ENCODE measurements around the gene YIPF4. TPM values are rescaled to one million over a fixed set of nuclear protein-coding genes. Genes with fewer than 3 reads are reported as not detected.

Gene YIPF4
- total RNA-seq, 1 experiment from 2014 or later, result 42.4 TPM

GRCh38 chr2:32231959-32232358, 45.7 kb upstream of the YIPF4 start:
- no peak overlapping the region; the same call in 1 of the 2 replicates for H3K4me2 ChIP-seq
- H3K9me2 ChIP-seq (ENCODE audit: insufficient read depth), result no peaks in the 10 kb centered on the region
- no peak overlapping the region for H3K4me3 ChIP-seq
- H3K4me1 ChIP-seq (replicated peaks; ENCODE audit: insufficient read depth), result peaks cover 9% of the 10 kb centered on the region
- H2AFZ ChIP-seq, result no peak overlapping the region
- no peak overlapping the region for H3K27ac ChIP-seq
- 0 out of 2 replicates have a peak, but pooled peaks cover 2% of the 10 kb centered on the region for H3K9me3 ChIP-seq (ENCODE audit: insufficient read depth, low read depth)
- peaks cover 6% of the 10 kb centered on the region; the same call in 1 of the 2 replicates for H3F3A ChIP-seq (ENCODE audit: insufficient read depth, low read depth)
- intact Hi-C loops (cut with micrococcal nuclease; ENCODE audit: unreplicated experiment), result no loop called here
- no TSS peak for BruUV-seq (replicated peaks)
- H4K20me1 ChIP-seq (ENCODE audit: insufficient read depth), result no peaks in the 10 kb centered on the region
- peak in 1 of 2 experiments; percentile 45 for DNase-seq
- POLR2A ChIA-PET (ENCODE audit: unreplicated experiment), result no interaction called here
- CTCF ChIA-PET, result no interaction called here
- no peaks in the 10 kb centered on the region for H3K27me3 ChIP-seq (ENCODE audit: insufficient read depth, low read depth)
- no peak for TF ChIP-seq CTCF (conservative IDR thresholded peaks at IDR 0.05)
- no peak for TF ChIP-seq EZH2 (IDR thresholded peaks at IDR 0.05; ENCODE audit: low read depth)
- H3K36me3 ChIP-seq (ENCODE audit: low read depth), result no peaks in the 10 kb centered on the region
- no peaks in the 10 kb centered on the region for H3K79me2 ChIP-seq (ENCODE audit: low read depth)

DNA sequence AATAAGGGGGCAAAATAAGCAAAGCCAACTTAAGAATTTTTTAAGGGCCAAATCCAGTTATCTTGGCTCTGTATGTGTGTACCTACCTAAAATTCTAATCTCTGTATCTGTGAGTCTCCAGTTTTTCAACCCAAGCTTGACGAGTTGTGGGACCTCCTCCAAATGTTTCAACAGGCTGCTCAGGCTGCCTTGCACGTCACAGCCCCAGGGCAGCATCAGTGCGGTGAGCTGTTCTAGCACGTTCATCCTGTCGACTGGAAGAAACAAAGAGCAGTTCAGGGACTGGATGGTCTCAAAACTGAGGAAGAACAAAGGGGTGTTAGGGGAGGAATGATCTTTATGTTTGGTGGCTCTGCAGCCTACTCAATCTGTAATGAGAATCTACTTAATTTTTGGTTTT, 42.4 kb upstream of the YIPF4 start:
- Histone ChIP-seq H2AFZ (no peak overlapping the region), H3K4me2 (no peak overlapping the region), H3K79me2 (ENCODE audit: low read depth) (no peaks in the 10 kb centered on the region), H4K20me1 (ENCODE audit: insufficient read depth) (no peaks in the 10 kb centered on the region), H3K9me3 (ENCODE audit: insufficient read depth, low read depth) (0 out of 2 replicates have a peak, but pooled peaks cover 3% of the 10 kb centered on the region), H3K4me1 (replicated peaks; ENCODE audit: insufficient read depth) (peaks cover 9% of the 10 kb centered on the region), H3F3A (ENCODE audit: insufficient read depth, low read depth) (no peaks in the 10 kb centered on the region), H3K4me3 (no peak overlapping the region), H3K27me3 (ENCODE audit: insufficient read depth, low read depth) (no peaks in the 10 kb centered on the region), H3K27ac (no peak overlapping the region), H3K36me3 (ENCODE audit: low read depth) (no peaks in the 10 kb centered on the region), H3K9me2 (ENCODE audit: insufficient read depth) (no peaks in the 10 kb centered on the region)
- ChIA-PET POLR2A (ENCODE audit: unreplicated experiment) (no interaction called here), CTCF (no interaction called here)
- intact Hi-C loops (cut with micrococcal nuclease; ENCODE audit: unreplicated experiment), result no loop called here
- TF ChIP-seq CTCF (conservative IDR thresholded peaks at IDR 0.05), result no peak
- no peak for TF ChIP-seq EZH2 (IDR thresholded peaks at IDR 0.05; ENCODE audit: low read depth)
- no peak for DNase-seq
- BruUV-seq (replicated peaks), result no TSS peak

DNA sequence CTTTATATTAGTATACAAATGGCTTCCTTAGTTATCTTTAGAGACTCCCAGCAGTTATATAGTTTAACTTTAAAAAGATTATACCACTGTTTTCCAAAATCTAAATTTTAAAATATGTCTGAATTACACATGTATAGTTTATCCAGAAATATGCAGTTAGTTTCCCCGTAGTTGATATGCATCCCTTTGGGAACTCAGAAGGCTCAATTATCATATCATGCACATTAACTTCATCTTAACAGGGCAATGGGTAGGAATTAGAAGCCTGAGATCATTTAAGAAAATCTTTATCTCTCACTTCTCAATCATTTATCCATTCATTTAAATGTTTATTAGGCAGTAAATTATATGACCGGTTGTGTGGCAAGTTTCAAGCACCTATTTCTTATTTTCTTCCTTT, 40.2 kb upstream of the YIPF4 start:
- Histone ChIP-seq H4K20me1 (ENCODE audit: insufficient read depth) (no peaks in the 10 kb centered on the region), H3K27ac (no peak overlapping the region), H3K4me3 (no peak overlapping the region), H3K9me2 (ENCODE audit: insufficient read depth) (no peaks in the 10 kb centered on the region), H3K4me2 (no peak overlapping the region), H3K4me1 (replicated peaks; ENCODE audit: insufficient read depth) (peaks cover 1% of the 10 kb centered on the region; the same call in 1 of the 2 replicates), H3K9me3 (ENCODE audit: insufficient read depth, low read depth) (0 out of 2 replicates have a peak, but pooled peaks cover 3% of the 10 kb centered on the region), H3F3A (ENCODE audit: insufficient read depth, low read depth) (0 out of 2 replicates have a peak, but pooled peaks cover 3% of the 10 kb centered on the region), H3K27me3 (ENCODE audit: insufficient read depth, low read depth) (no peaks in the 10 kb centered on the region), H3K79me2 (ENCODE audit: low read depth) (no peaks in the 10 kb centered on the region), H3K36me3 (ENCODE audit: low read depth) (no peaks in the 10 kb centered on the region), H2AFZ (no peak overlapping the region)
- TF ChIP-seq EZH2 (IDR thresholded peaks at IDR 0.05; ENCODE audit: low read depth) (no peak), CTCF (conservative IDR thresholded peaks at IDR 0.05) (no peak)
- POLR2A ChIA-PET (ENCODE audit: unreplicated experiment), result no interaction called here
- no peak for DNase-seq
- CTCF ChIA-PET, result no interaction called here
- intact Hi-C loops (cut with micrococcal nuclease; ENCODE audit: unreplicated experiment), result no loop called here
- no TSS peak for BruUV-seq (replicated peaks)

All from PC-9 (cell line).